GM18519 (cell line): Measurements from ENCODE around the gene GALNT1.

Source experiments
- ATAC-seq: cut with Tn5 transposase; IDR thresholded peaks from one replicate; pipeline ENCODE4 v1.9.1; 2021; ENCODE audit warnings: mild to moderate bottlenecking, moderate library complexity; ENCODE audit not compliant: unreplicated experiment, low FRiP score

GALNT1 gene

GRCh38 chr18:35747894-35748472 is 166.4 kb downstream of the GALNT1 start:
- no peak for ATAC-seq

GRCh38 chr18:35749701-35750100 is 168.2 kb downstream of the GALNT1 start:
- no peak for ATAC-seq

- ATAC-seq = no peak
Observed at GRCh38 chr18:35750929-35751328, 169.4 kb downstream of the GALNT1 start.

- no peak for ATAC-seq
Observed at GRCh38 chr18:35753306-35753910, 171.9 kb downstream of the GALNT1 start.

- ATAC-seq = no peak
Observed at GRCh38 chr18:35754464-35754863, 172.9 kb downstream of the GALNT1 start.

GRCh38 chr18:35755369-35755768 is 173.8 kb downstream of the GALNT1 start:
- ATAC-seq = no peak

GRCh38 chr18:35756506-35757117 is 175.1 kb downstream of the GALNT1 start:
- ATAC-seq = peak; percentile 59
